SH-SY5Y (cell line): Measurements from ENCODE around the gene PPP2R2B.

Experiments used
- GATA2 ChIP-seq: IDR thresholded peaks from 2 replicates; pipeline ENCODE4 v1.6.1; 2011; ENCODE audit warnings: mild to moderate bottlenecking, low read depth, low read length
- GATA3 ChIP-seq: IDR thresholded peaks from 2 replicates; pipeline ENCODE4 v1.6.1; 2011; ENCODE audit warnings: low read depth, mild to moderate bottlenecking, low read length, moderate library complexity

- TF ChIP-seq GATA2 (no peak), GATA3 (no peak)
Observed at GRCh38 chr5:146866263-146866662, 12.3 kb downstream of the PPP2R2B start.
